ENCODE results near the gene FUT6.
"Not testable (repeated sequence)": the region's sequence is repeated elsewhere in the genome, so short reads cannot be mapped to it uniquely, and the experiment has no call there.

FUT6 gene

GRCh38 chr19:5784581-5785147 is 54.8 kb downstream of the FUT6 start, which contains the start of gene PRR22:
Gene PRR22 (minus strand): TSS chr19:5784746. CDS start chr19:5784660, 86 bp downstream.
- no peak for DNase-seq

GRCh38 chr19:5782945-5783919 is 56.3 kb downstream of the FUT6 start:
- no peak for DNase-seq

- no peak for DNase-seq
These were observed 57.2 kb downstream of the FUT6 start for GRCh38 chr19:5782322-5782721.

- DNase-seq = not testable (repeated sequence)
These were observed 58.6 kb downstream of the FUT6 start for GRCh38 chr19:5780916-5781315.
